AG04450 (cell line): Measurements from ENCODE around the gene LRTM1. TPM values are rescaled to one million over a fixed set of nuclear protein-coding genes. Genes with fewer than 3 reads are reported as not detected.

ENCODE experiments used
- CTCF ChIA-PET: fragments of 300-600, 350-600 bp; formaldehyde crosslinking; extraction: SDS; loops from one replicate; lab custom pipeline; 2022; ENCODE audit warnings: antibody characterized with exemption, inconsistent platforms; lab: Charles Lee
- POLR2A ChIA-PET: fragments of 350-600 bp; formaldehyde crosslinking; extraction: SDS; loops from one replicate; lab custom pipeline; 2021; ENCODE audit warnings: antibody characterized with exemption, inconsistent platforms; lab: Yijun Ruan, JAX
- DNase-seq: peaks from one replicate; pipeline ENCODE4 v3.0.0-alpha.2; 2011; ENCODE audit warnings: low read depth, low spot score
- H3K27ac ChIP-seq: one replicate; pipeline ENCODE4 v1.5.1; 2012; ENCODE audit warnings: low read depth, low read length, control low read depth
- H3K27me3 ChIP-seq: one replicate; pipeline ENCODE4 v1.6.0; 2012; ENCODE audit warnings: low read length; ENCODE audit not compliant: control insufficient read depth, insufficient read depth
- H3K4me3 ChIP-seq: 2 replicates; pipeline ENCODE4 v1.5.1; 2011; ENCODE audit warnings: mild to moderate bottlenecking, low read depth, low read length, control low read depth
- H3K9me3 ChIP-seq: 2 replicates; pipeline ENCODE4 v1.5.1; 2012; ENCODE audit warnings: low read length; ENCODE audit not compliant: control insufficient read depth, insufficient read depth
- polyA plus RNA-seq: library from polyadenylated mRNA; depleted of rRNA; stranded (reverse); fragments of >200 nt; gene quantifications from 2 replicates; pipeline ENCODE4 v1.2.3, GENCODE V29; 2011
- TF ChIP-seq, protein P1 (sequence below): IDR thresholded peaks from 2 replicates; pipeline ENCODE4 v1.5.1; 2011; ENCODE audit warnings: low read depth, low read length, control low read depth, inconsistent platforms

LRTM1 gene
- polyA plus RNA-seq, 1 experiment: not detected

DNA sequence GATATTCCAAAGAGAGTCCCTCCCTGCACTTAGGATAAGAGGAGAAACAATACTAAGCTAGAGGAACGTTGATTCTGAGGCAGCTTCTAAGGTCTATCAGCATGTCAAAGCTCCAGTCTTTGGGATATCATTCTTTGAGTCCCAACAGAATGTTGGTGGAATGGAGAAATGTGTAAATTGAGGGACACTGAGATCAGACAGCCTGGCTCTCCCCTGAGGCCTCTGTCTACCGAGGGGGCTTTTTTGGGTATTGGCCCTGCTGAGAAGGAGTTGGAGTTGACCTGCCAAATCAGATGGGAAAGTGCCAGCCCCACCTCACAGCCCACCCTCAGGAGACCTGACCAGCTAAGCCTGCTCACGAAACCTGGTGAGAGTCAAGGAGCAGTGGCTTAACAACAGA is 27.6 kb upstream of the LRTM1 start:
- Histone ChIP-seq H3K27ac (no peak overlapping the region), H3K4me3 (no peak overlapping the region), H3K27me3 (no peaks in the 10 kb centered on the region), H3K9me3 (no peaks in the 10 kb centered on the region)
- TF ChIP-seq, protein P1, sequence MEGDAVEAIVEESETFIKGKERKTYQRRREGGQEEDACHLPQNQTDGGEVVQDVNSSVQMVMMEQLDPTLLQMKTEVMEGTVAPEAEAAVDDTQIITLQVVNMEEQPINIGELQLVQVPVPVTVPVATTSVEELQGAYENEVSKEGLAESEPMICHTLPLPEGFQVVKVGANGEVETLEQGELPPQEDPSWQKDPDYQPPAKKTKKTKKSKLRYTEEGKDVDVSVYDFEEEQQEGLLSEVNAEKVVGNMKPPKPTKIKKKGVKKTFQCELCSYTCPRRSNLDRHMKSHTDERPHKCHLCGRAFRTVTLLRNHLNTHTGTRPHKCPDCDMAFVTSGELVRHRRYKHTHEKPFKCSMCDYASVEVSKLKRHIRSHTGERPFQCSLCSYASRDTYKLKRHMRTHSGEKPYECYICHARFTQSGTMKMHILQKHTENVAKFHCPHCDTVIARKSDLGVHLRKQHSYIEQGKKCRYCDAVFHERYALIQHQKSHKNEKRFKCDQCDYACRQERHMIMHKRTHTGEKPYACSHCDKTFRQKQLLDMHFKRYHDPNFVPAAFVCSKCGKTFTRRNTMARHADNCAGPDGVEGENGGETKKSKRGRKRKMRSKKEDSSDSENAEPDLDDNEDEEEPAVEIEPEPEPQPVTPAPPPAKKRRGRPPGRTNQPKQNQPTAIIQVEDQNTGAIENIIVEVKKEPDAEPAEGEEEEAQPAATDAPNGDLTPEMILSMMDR: no peak
- DNase-seq: no peak
- ChIA-PET POLR2A (interaction anchor here (0.6 to 1.8 kb wide), 2 partner anchors 10 to 1602 kb away, joined by 6 to 9 read pairs; partner anchors contain the start of gene CCDC66), CTCF (no interaction called here)

DNA sequence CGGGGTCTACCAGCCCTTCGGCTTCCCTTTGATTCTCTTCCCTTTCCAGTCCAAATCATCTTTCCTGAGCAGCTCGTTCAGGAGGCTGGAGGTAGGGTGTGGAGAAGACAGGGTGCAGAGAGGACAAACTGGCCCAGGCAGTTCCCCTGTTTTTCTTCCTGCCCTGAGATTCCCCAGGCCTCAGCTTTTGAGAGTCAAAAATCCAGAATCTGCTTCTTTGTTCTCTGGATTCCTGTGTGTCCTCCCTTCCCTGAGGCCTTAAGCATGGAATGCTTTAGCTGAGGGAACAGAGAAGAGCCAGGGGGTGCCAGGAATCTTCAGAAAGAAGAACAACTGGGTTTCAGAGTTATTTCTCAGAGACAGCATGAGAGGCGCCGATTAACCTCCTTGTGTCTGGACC is 26.7 kb upstream of the LRTM1 start:
- ChIA-PET POLR2A (interaction anchor here (0.6 to 1.8 kb wide), 2 partner anchors 11 to 18 kb away, joined by 3 to 9 read pairs; no protein-coding TSS in a partner anchor), CTCF (interaction anchor here (0.7 to 1.0 kb wide), 2 partner anchors 59 to 101 kb away, joined by 3 read pairs; no protein-coding TSS in a partner anchor)
- DNase-seq: no peak
- peak overlapping the region; percentile 68 for H3K27ac ChIP-seq
- TF ChIP-seq, protein P1: no peak
- no peak overlapping the region for H3K4me3 ChIP-seq
- no peaks in the 10 kb centered on the region for H3K27me3 ChIP-seq
- H3K9me3 ChIP-seq: no peaks in the 10 kb centered on the region

DNA sequence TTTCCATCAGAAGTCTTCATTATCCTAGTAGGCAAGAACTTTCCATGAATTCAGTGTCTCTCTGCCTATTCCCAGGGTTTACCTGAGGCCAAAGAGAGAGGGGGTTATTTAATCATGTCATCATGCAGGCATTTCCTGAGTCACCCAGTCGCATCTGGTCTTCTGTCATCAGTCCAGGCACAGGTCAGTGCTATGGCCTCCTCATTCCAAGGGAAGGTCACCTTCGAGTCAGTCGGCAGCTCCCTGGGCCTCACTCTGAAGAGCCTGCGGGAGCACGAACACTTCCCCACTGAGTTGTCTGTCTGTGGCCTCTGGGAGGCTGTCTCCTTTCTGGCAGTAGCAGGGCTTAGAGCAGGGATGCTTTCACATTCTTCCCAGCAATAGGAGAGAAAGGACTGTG is 26.2 kb upstream of the LRTM1 start:
- ChIA-PET POLR2A (interaction anchor here (0.6 to 1.8 kb wide), 2 partner anchors 11 to 18 kb away, joined by 3 to 9 read pairs; no protein-coding TSS in a partner anchor), CTCF (interaction anchor here (1.0 to 1.2 kb wide), 2 partner anchors 60 to 222 kb away, joined by 3 read pairs; no protein-coding TSS in a partner anchor)
- Histone ChIP-seq H3K4me3 (no peak overlapping the region), H3K9me3 (no peaks in the 10 kb centered on the region), H3K27ac (peak overlapping the region; percentile 68), H3K27me3 (no peaks in the 10 kb centered on the region)
- peak; percentile 53 for DNase-seq
- TF ChIP-seq, protein P1: 0 out of 2 replicates have a peak, but pooled peaks have one; percentile 13

DNA sequence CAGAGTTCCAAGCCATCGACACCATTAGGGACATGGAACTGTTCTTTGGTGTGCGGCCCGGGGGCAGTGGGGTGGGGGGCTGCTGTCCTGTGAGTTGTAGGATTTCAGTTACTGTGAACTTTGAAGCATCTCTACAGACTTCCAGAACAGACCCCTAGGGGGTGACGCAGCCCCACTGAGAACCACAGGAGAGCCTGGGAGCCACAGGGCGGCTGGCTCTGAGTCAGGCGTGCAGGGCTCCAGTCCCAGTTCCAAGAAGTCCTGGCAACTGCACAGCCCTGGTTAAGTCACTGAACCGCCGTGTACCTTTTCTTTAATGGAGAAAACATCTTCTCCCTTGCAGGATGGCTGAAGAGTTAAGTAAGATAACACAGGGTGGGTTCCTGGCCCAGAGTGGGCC is 23.5 kb upstream of the LRTM1 start:
- POLR2A ChIA-PET: no interaction called here
- H3K9me3 ChIP-seq: no peaks in the 10 kb centered on the region
- H3K4me3 ChIP-seq: no peak overlapping the region
- peak overlapping the region; percentile 21 for H3K27ac ChIP-seq
- no peaks in the 10 kb centered on the region for H3K27me3 ChIP-seq
- CTCF ChIA-PET: interaction anchor here (1.4 kb wide), 1 partner anchor 218 kb away, joined by 3 read pairs; no protein-coding TSS in a partner anchor
- DNase-seq: peak; percentile 83
- TF ChIP-seq, protein P1: peak; percentile 93

DNA sequence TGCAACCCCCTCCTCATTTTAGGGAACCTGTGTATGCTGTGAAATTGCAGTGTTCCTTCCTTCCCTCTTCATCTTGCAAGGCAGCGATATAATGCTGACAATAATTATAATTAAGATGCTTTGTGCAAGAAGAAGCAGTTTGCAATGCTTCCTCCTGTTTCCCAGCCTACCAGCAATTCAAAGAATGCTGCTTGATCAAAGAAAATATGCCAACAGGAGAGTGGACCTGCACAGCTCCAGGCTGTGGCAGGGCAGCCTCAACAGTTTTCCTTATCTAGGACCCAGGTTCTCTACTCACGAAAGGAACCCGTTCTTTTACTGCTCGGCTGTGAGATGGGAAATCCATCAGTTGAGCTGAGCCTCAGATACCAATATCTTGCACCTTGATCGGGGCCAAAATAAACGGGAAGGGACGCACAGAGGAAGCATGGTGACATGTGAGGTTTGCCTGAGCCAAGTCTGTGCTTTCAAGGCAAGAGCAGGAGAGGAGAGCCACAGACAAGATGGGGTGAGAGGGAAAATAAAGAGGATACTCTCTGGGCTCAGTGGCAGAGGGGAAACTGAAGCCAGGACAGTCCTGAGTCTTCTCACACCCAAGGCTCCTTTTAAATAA is 22.6 kb upstream of the LRTM1 start:
- CTCF ChIA-PET: interaction anchor here (1.1 to 1.4 kb wide), 2 partner anchors 15 to 57 kb away, joined by 3 to 5 read pairs; no protein-coding TSS in a partner anchor

More for the DNA sequence above, 22.6 kb upstream of the LRTM1 start:
- no peaks in the 10 kb centered on the region for H3K27me3 ChIP-seq
- H3K4me3 ChIP-seq: no peak overlapping the region
- TF ChIP-seq, protein P1: no peak
- no peak for DNase-seq
- H3K27ac ChIP-seq: no peak overlapping the region
- H3K9me3 ChIP-seq: no peaks in the 10 kb centered on the region
- POLR2A ChIA-PET: no interaction called here
